ENCODE data around the gene NDFIP1.

The NDFIP1 gene

GRCh38 chr5:142131394-142131793, 22.8 kb downstream of the NDFIP1 start:
- Histone ChIP-seq H3K27ac (ENCODE audit: extremely low read depth, low read depth, low read length) (no peak overlapping the region), H3K9me3 (ENCODE audit: control insufficient read depth, insufficient read depth, low read depth, low read length) (no peaks in the 10 kb centered on the region), H3K36me3 (ENCODE audit: control insufficient read depth in 2 of 2, insufficient read depth in 1 of 2, low read length in 2 of 2) (peaks cover 12 to 34% of the 10 kb centered on the region in 2 experiments), H3K4me3 (ENCODE audit: low read depth, low read length) (no peak overlapping the region), H3K4me1 (ENCODE audit: control insufficient read depth, insufficient read depth, low read length) (peaks cover 6% of the 10 kb centered on the region; the same call in 1 of the 2 replicates)
- TF ChIP-seq ZNF529 (tag by site-specific recombination; IDR thresholded peaks at IDR 0.05; ENCODE audit: insufficient replicate concordance) (no peak), SETDB1 (IDR thresholded peaks at IDR 0.05; ENCODE audit: insufficient read length, low read length) (no peak), ZNF600 (tag by site-specific recombination; IDR thresholded peaks at IDR 0.05) (no peak), ZNF48 (tag by site-specific recombination; IDR thresholded peaks at IDR 0.05) (no peak), ZBTB1 (tag by site-specific recombination; IDR thresholded peaks at IDR 0.05) (no peak)
- TF ChIP-seq, protein P1, sequence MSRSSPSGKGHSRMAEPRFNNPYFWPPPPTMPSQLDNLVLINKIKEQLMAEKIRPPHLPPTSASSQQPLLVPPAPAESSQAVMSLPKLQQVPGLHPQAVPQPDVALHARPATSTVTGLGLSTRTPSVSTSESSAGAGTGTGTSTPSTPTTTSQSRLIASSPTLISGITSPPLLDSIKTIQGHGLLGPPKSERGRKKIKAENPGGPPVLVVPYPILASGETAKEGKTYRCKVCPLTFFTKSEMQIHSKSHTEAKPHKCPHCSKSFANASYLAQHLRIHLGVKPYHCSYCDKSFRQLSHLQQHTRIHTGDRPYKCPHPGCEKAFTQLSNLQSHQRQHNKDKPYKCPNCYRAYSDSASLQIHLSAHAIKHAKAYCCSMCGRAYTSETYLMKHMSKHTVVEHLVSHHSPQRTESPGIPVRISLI (tag by site-specific recombination; IDR thresholded peaks at IDR 0.05), result no peak
- TF ChIP-seq, protein P2, sequence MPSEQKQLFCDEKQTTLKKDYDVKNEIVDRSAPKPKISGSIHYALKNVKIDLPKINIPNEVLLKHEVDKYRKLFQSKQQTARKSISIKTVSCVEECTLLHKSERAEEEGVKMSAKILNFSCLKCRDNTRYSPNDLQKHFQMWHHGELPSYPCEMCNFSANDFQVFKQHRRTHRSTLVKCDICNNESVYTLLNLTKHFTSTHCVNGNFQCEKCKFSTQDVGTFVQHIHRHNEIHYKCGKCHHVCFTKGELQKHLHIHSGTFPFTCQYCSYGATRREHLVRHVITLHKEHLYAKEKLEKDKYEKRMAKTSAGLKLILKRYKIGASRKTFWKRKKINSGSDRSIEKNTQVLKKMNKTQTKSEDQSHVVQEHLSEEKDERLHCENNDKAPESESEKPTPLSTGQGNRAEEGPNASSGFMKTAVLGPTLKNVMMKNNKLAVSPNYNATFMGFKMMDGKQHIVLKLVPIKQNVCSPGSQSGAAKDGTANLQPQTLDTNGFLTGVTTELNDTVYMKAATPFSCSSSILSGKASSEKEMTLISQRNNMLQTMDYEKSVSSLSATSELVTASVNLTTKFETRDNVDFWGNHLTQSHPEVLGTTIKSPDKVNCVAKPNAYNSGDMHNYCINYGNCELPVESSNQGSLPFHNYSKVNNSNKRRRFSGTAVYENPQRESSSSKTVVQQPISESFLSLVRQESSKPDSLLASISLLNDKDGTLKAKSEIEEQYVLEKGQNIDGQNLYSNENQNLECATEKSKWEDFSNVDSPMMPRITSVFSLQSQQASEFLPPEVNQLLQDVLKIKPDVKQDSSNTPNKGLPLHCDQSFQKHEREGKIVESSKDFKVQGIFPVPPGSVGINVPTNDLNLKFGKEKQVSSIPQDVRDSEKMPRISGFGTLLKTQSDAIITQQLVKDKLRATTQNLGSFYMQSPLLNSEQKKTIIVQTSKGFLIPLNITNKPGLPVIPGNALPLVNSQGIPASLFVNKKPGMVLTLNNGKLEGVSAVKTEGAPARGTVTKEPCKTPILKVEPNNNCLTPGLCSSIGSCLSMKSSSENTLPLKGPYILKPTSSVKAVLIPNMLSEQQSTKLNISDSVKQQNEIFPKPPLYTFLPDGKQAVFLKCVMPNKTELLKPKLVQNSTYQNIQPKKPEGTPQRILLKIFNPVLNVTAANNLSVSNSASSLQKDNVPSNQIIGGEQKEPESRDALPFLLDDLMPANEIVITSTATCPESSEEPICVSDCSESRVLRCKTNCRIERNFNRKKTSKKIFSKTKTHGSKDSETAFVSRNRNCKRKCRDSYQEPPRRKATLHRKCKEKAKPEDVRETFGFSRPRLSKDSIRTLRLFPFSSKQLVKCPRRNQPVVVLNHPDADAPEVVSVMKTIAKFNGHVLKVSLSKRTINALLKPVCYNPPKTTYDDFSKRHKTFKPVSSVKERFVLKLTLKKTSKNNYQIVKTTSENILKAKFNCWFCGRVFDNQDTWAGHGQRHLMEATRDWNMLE (tag by site-specific recombination; conservative IDR thresholded peaks at IDR 0.05; ENCODE audit: low read depth), result no peak
- ChIA-PET POLR2A (no interaction called here), CTCF (interaction anchor here (0.6 to 1.7 kb wide), 4 partner anchors 12 to 440 kb away, joined by 3 to 5 read pairs (median 3); no protein-coding TSS in a partner anchor)

DNA sequence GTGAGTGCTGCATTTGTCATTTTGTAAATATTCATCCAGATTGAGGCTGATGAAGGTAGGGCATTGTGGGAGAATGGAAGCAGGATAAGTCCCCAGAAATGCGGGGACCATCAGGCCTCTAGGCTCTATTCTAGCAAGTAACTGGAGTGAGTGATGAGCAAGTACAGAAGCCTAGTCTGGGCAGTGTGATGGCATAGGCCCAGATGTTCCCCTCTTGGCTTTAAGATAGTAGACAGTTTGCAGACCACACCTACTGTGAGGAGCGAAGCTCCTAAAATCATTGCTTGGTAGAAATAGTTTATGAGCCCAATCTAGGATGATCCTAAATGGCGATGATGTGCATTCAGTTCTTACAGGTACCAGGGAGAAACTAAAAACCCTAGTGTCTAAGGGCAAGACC, 24.3 kb downstream of the NDFIP1 start:
- Histone ChIP-seq H3K4me3 (ENCODE audit: low read depth, low read length) (no peak overlapping the region), H3K27ac (ENCODE audit: extremely low read depth, low read depth, low read length) (no peak overlapping the region), H3K36me3 (ENCODE audit: control insufficient read depth in 2 of 2, insufficient read depth in 1 of 2, low read length in 2 of 2) (peaks cover 13 to 34% of the 10 kb centered on the region in 2 experiments), H3K9me3 (ENCODE audit: control insufficient read depth, insufficient read depth, low read depth, low read length) (no peaks in the 10 kb centered on the region), H3K4me1 (ENCODE audit: control insufficient read depth, insufficient read depth, low read length) (peaks cover 6% of the 10 kb centered on the region; the same call in 1 of the 2 replicates)
- POLR2A ChIA-PET, result interaction anchor here (0.6 kb wide), 1 partner anchor 61 kb away, joined by 5 read pairs; no protein-coding TSS in a partner anchor
- CTCF ChIA-PET, result no interaction called here
- TF ChIP-seq ZBTB11 (tag by site-specific recombination; conservative IDR thresholded peaks at IDR 0.05; ENCODE audit: low read depth) (no peak), AEBP2 (tag by site-specific recombination; IDR thresholded peaks at IDR 0.05; ENCODE audit: borderline replicate concordance) (no peak), ZNF48 (tag by site-specific recombination; IDR thresholded peaks at IDR 0.05) (no peak), GLIS2 (tag by site-specific recombination; IDR thresholded peaks at IDR 0.05) (no peak), ZBTB26 (tag by site-specific recombination; optimal IDR thresholded peaks at IDR 0.05) (no peak), ZNF24 (tag by site-specific recombination; IDR thresholded peaks at IDR 0.05) (no peak), ZNF449 (tag by site-specific recombination; IDR thresholded peaks at IDR 0.05) (no peak)
- TF ChIP-seq, protein P3, sequence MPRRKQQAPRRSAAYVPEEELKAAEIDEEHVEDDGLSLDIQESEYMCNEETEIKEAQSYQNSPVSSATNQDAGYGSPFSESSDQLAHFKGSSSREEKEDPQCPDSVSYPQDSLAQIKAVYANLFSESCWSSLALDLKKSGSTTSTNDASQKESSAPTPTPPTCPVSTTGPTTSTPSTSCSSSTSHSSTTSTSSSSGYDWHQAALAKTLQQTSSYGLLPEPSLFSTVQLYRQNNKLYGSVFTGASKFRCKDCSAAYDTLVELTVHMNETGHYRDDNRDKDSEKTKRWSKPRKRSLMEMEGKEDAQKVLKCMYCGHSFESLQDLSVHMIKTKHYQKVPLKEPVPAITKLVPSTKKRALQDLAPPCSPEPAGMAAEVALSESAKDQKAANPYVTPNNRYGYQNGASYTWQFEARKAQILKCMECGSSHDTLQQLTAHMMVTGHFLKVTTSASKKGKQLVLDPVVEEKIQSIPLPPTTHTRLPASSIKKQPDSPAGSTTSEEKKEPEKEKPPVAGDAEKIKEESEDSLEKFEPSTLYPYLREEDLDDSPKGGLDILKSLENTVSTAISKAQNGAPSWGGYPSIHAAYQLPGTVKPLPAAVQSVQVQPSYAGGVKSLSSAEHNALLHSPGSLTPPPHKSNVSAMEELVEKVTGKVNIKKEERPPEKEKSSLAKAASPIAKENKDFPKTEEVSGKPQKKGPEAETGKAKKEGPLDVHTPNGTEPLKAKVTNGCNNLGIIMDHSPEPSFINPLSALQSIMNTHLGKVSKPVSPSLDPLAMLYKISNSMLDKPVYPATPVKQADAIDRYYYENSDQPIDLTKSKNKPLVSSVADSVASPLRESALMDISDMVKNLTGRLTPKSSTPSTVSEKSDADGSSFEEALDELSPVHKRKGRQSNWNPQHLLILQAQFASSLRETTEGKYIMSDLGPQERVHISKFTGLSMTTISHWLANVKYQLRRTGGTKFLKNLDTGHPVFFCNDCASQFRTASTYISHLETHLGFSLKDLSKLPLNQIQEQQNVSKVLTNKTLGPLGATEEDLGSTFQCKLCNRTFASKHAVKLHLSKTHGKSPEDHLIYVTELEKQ (tag by site-specific recombination; IDR thresholded peaks at IDR 0.05; ENCODE audit: borderline replicate concordance), result no peak

Data from HEK293 (cell line).